Smooth muscle cell (in vitro differentiated cells): ENCODE data around the gene MUC13. TPM values are rescaled to one million over a fixed set of nuclear protein-coding genes. Genes with fewer than 3 reads are reported as not detected.

Experiments
- DNase-seq: peaks from one replicate; lab custom pipeline; 2025; ENCODE audit not compliant: unreplicated experiment; lab: John Stamatoyannopoulos, UW
- H2AFZ ChIP-seq: fragments of 200-600 bp; sonication (generic); 2 replicates; pipeline ENCODE4 v1.6.0; 2016; ENCODE audit warnings: antibody characterized with exemption, low read depth, mild to moderate bottlenecking
- H3F3A ChIP-seq: fragments of 200-600 bp; sonication (generic); 2 replicates; pipeline ENCODE4 v1.6.0; 2017; ENCODE audit warnings: antibody characterized with exemption, low read depth
- H3K27ac ChIP-seq: fragments of 200-600 bp; sonication (generic); 2 replicates; pipeline ENCODE4 v1.5.1; 2016; ENCODE audit warnings: low read depth, mild to moderate bottlenecking
- H3K27me3 ChIP-seq: fragments of 200-600 bp; sonication (generic); 2 replicates; pipeline ENCODE4 v1.6.1; 2016; ENCODE audit warnings: low read depth, mild to moderate bottlenecking
- H3K36me3 ChIP-seq: fragments of 200-600 bp; sonication (generic); 2 replicates; pipeline ENCODE4 v1.5.1; 2016; ENCODE audit warnings: low read depth
- H3K4me1 ChIP-seq: fragments of 200-600 bp; sonication (generic); 2 replicates; pipeline ENCODE4 v1.5.1; 2016; ENCODE audit warnings: low read depth
- H3K4me2 ChIP-seq: fragments of 200-600 bp; sonication (generic); 2 replicates; pipeline ENCODE4 v1.6.0; 2016; ENCODE audit warnings: mild to moderate bottlenecking
- H3K4me3 ChIP-seq: fragments of 200-600 bp; sonication (generic); 2 replicates; pipeline ENCODE4 v1.5.1; 2016; ENCODE audit warnings: mild to moderate bottlenecking
- H3K79me2 ChIP-seq: fragments of 200-600 bp; sonication (generic); 2 replicates; pipeline ENCODE4 v1.6.0; 2016; ENCODE audit warnings: low read depth, mild to moderate bottlenecking
- H3K9ac ChIP-seq: fragments of 200-600 bp; sonication (generic); 2 replicates; pipeline ENCODE4 v1.6.0; 2016; ENCODE audit warnings: low read depth
- H3K9me3 ChIP-seq: fragments of 200-600 bp; sonication (generic); replicated peaks from 2 replicates; pipeline ENCODE4 v1.5.1; 2016; ENCODE audit warnings: low read depth
- H4K20me1 ChIP-seq: fragments of 200-600 bp; sonication (generic); 2 replicates; pipeline ENCODE4 v1.6.0; 2016; ENCODE audit warnings: low read depth
- WGBS: methylation state at CpG from one replicate; pipeline ENCODE4 v1.1.7; 2016; ENCODE audit warnings: low lambda C conversion rate; 5-methylcytosine and 5-hydroxymethylcytosine counted together
- polyA plus RNA-seq: library from polyadenylated mRNA; unstranded; fragments of >200 nt; fragmentation: Nextera tagmentation; extraction: Ambion mirVana; gene quantifications from 2 replicates; pipeline ENCODE4 v1.2.1, GENCODE V29; 2016
- total RNA-seq: library from RNA; depleted of rRNA; stranded (reverse); fragments of >200 nt; gene quantifications from 2 replicates; pipeline ENCODE4 v1.2.3, GENCODE V29; 2014
- TF ChIP-seq, protein P1 (sequence below): fragments of 200-600 bp; sonication (generic); IDR thresholded peaks from 2 replicates; pipeline ENCODE4 v1.5.1; 2017; ENCODE audit warnings: borderline replicate concordance, mild to moderate bottlenecking, antibody characterized with exemption; ENCODE audit not compliant: insufficient read depth, poor library complexity, severe bottlenecking

Gene MUC13
- total and polyA plus RNA-seq, 2 experiments from 2014 or later = 0.04 TPM; not detected in 1

DNA sequence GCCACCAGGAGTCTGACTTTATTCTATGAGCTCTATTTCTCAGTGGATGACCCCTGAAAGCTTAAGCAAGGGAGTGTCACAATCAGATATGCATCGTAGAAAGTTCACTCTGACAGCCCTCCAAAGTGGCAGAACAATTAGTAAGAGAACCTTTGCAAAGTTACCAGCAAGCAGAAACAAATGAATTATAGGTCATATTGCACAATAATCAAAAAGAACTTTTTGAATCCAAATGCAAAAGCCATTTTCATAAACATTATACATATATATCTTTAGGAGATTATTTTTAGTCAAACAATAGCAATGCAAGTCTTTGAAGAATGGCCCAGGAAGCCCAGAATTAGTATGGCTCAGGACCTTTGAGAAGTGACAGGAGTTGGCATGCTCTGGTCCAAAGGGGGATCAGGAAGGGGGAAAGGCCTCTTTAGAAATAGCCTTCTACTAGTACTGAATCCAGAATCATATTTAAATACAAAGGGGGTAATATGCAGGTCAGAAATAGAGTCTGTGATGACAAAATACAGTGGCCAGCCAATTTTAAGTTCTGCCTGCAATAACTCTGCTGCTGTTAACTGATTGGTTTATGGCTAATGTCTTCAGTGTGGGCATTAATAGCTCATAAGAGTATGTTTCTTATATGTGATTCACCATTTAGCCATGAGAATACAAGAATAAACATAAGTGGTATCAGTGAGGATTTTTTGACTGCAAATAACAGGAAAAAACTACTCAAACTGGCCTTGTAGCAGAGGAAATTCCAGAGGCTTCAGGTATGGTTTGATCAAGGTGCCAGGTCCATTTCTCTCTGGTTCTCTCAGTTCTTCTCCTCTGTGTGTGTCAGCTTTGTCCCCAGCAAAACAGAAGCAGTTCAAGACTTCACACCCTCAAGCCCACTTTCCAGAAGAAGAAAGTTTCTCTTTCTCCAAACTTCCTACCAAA is 30.4 kb downstream of the MUC13 start:
- no peak overlapping the region for H3K4me3 ChIP-seq
- peaks cover 10% of the 10 kb centered on the region for H3K4me1 ChIP-seq
- H3K27ac ChIP-seq = no peak overlapping the region
- DNase-seq = no peak
- no peak overlapping the region for H2AFZ ChIP-seq
- H3K9ac ChIP-seq = no peak overlapping the region
- no peak overlapping the region for H3K4me2 ChIP-seq
- H3K79me2 ChIP-seq = no peaks in the 10 kb centered on the region
- 86% methylated on average over 1 of the region's 1 CpG for WGBS
- no peaks in the 10 kb centered on the region for H3K27me3 ChIP-seq
- H3F3A ChIP-seq = no peaks in the 10 kb centered on the region
- no peaks in the 10 kb centered on the region for H3K9me3 ChIP-seq
- H4K20me1 ChIP-seq = no peaks in the 10 kb centered on the region
- H3K36me3 ChIP-seq = no peaks in the 10 kb centered on the region
- TF ChIP-seq, protein P1, sequence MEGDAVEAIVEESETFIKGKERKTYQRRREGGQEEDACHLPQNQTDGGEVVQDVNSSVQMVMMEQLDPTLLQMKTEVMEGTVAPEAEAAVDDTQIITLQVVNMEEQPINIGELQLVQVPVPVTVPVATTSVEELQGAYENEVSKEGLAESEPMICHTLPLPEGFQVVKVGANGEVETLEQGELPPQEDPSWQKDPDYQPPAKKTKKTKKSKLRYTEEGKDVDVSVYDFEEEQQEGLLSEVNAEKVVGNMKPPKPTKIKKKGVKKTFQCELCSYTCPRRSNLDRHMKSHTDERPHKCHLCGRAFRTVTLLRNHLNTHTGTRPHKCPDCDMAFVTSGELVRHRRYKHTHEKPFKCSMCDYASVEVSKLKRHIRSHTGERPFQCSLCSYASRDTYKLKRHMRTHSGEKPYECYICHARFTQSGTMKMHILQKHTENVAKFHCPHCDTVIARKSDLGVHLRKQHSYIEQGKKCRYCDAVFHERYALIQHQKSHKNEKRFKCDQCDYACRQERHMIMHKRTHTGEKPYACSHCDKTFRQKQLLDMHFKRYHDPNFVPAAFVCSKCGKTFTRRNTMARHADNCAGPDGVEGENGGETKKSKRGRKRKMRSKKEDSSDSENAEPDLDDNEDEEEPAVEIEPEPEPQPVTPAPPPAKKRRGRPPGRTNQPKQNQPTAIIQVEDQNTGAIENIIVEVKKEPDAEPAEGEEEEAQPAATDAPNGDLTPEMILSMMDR = no peak

DNA sequence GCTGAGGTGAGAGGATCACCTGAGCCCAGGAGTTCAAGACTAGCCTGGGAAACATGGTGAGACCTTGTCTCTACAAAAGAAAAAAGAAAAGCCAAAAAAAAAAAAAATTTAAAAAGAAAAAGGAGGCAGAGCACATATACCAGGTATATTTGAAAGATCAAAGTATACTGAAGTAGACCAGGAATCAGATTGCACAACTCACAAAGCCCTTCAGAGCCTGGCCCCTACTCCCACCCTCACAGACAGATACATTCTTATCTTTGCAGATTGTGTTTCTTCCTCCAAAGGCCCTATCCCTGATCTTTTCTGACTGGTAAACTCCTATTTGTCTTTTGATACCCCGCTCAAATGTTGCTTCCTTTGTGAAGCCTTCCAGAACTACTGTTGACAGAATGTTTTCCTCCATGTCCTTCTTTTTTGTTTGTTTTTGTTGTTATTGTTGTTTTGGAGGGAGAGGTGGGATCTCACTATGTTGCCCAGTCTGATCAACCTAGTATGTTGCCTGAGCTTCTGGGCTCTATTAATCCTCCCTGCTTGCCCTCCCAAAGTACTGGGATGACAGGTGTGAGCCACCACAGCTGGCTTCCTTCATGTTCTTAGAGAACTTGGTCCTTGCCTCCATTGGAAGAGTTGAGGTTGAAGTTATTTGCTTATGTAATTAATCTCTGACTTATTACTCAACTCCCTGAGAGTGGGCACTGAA is 37.6 kb downstream of the MUC13 start:
- Histone ChIP-seq H3K27me3 (no peaks in the 10 kb centered on the region), H3K36me3 (no peaks in the 10 kb centered on the region), H3K4me2 (no peak overlapping the region), H3K4me3 (no peak overlapping the region), H2AFZ (no peak overlapping the region), H3K9ac (no peak overlapping the region), H3F3A (no peaks in the 10 kb centered on the region), H3K9me3 (no peaks in the 10 kb centered on the region), H4K20me1 (no peaks in the 10 kb centered on the region), H3K79me2 (no peaks in the 10 kb centered on the region), H3K27ac (no peak overlapping the region), H3K4me1 (no peaks in the 10 kb centered on the region)
- TF ChIP-seq, protein P1 = no peak
- no peak for DNase-seq
- WGBS = 65% methylated on average over 1 of the region's 1 CpG

DNA sequence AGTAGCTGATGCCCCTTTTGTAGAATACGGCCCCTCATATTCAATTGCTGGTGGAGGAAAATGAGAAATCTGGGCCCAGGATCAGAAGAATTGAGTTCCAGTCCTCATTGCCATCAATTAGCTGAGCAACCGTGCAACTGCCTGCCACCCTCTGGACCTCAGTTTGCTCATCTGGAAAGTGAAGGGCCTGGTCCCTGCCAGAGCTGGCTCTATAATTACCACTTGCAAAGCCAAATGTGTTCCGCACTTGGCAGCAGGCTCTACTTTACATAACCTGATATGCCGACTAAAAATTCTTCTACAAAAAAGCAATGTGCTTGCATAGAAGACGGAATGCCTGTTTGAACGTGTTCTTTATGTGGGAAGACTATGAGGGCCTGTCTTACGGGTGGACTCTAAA is 38.8 kb downstream of the MUC13 start:
- Histone ChIP-seq H2AFZ (no peak overlapping the region), H3F3A (no peaks in the 10 kb centered on the region), H3K79me2 (no peaks in the 10 kb centered on the region), H3K4me1 (no peaks in the 10 kb centered on the region), H3K9me3 (no peaks in the 10 kb centered on the region), H3K4me2 (no peak overlapping the region), H3K36me3 (no peaks in the 10 kb centered on the region), H3K9ac (no peak overlapping the region), H3K27me3 (no peaks in the 10 kb centered on the region), H3K4me3 (no peak overlapping the region), H3K27ac (no peak overlapping the region), H4K20me1 (no peaks in the 10 kb centered on the region)
- TF ChIP-seq, protein P1 = no peak
- WGBS = 82% methylated on average over 7 of the region's 7 CpGs
- DNase-seq = no peak
